K562 (cell line): ENCODE results near the gene CDH6. TPM values are rescaled to one million over a fixed set of nuclear protein-coding genes. Genes with fewer than 3 reads are reported as not detected.
A peak's percentile ranks its signal among the peaks of the same experiment; 100 is the strongest.

Source experiments
- ATAC-seq: fragments of 200-7000 bp; cut with Tn5 transposase; 3 replicates; pipeline ENCODE4 v1.9.1; 2020; ENCODE audit warnings: moderate library complexity
- BruUV-seq: library from RNA; stranded (reverse); fragments of 400-500 nt; replicated peaks from 2 replicates; lab custom pipeline; 2021; lab: Mats Ljungman, UMichigan
- CTCF ChIA-PET: fragments of 300-600 bp; formaldehyde crosslinking; extraction: SDS; loops from one replicate; lab custom pipeline; 2021; ENCODE audit warnings: low intra/inter-chr PET ratio; lab: Yijun Ruan, JAX
- POLR2A ChIA-PET: fragments of 300-600, 350-650 bp; sonication (Branson Sonifier 250); formaldehyde crosslinking; extraction: SDS; loops from one replicate; lab custom pipeline; 2021; ENCODE audit warnings: antibody characterized with exemption, inconsistent platforms; lab: Yijun Ruan, JAX
- DNase-seq, 4 experiments: peaks; one replicate each; pipeline versions ENCODE4 v3.0.0 to v3.0.0-alpha.2; 2011 to 2018; ENCODE audit warnings: low spot score in 3 of 4, mixed read lengths in 3 of 4; ENCODE audit errors: extremely low read depth in 1 of 4
- FAIRE-seq: peaks from 2 replicates; lab custom pipeline; 2011; peaks lifted over from hg19 to GRCh38; lab: Jason Lieb, UNC
- H2AFZ ChIP-seq: 2 replicates; pipeline ENCODE4 v1.6.0; 2011; ENCODE audit warnings: low read depth, low read length, control low read depth, inconsistent platforms
- H3K27ac ChIP-seq: fragments of 200-600 bp; 3 replicates; pipeline ENCODE4 v1.8.0; 2011; ENCODE audit warnings: low read depth, mild to moderate bottlenecking, control low read depth, inconsistent platforms, low read length, moderate library complexity, mixed read lengths; ENCODE audit errors: extremely low read depth
- H3K27me3 ChIP-seq, 2 experiments: fragments of 300-600 bp in 1 of 2; 2 replicates in 1 of 2; 3 replicates in 1 of 2; pipeline versions ENCODE4 v1.6.0 to v1.8.0; 2011; ENCODE audit warnings: inconsistent platforms in 2 of 2, low read length in 2 of 2, mild to moderate bottlenecking in 1 of 2, mixed read lengths in 1 of 2, moderate library complexity in 1 of 2; ENCODE audit not compliant: control insufficient read depth in 2 of 2, insufficient read depth in 2 of 2
- H3K36me3 ChIP-seq: fragments of 300-600 bp; 3 replicates; pipeline ENCODE4 v1.8.0; 2011; ENCODE audit warnings: mild to moderate bottlenecking, low read length, inconsistent platforms; ENCODE audit not compliant: control insufficient read depth, insufficient read depth
- H3K4me1 ChIP-seq, 2 experiments: fragments of 200-600 bp in 1 of 2; replicated peaks in 1 of 2; 2 replicates in 1 of 2; 3 replicates in 1 of 2; pipeline versions ENCODE4 v1.5.1 to v1.8.0; 2011; ENCODE audit warnings: inconsistent platforms in 2 of 2, low read length in 2 of 2, mild to moderate bottlenecking in 1 of 2, mixed read lengths in 1 of 2, moderate library complexity in 1 of 2; ENCODE audit not compliant: control insufficient read depth in 2 of 2, insufficient read depth in 2 of 2
- H3K4me2 ChIP-seq: 2 replicates; pipeline ENCODE4 v1.6.1; 2011; ENCODE audit warnings: low read length, control low read depth, inconsistent platforms, mixed read lengths; ENCODE audit not compliant: insufficient read depth
- H3K4me3 ChIP-seq: fragments of 200-600 bp; sonication (generic), shearing (Covaris generic); 2 replicates; pipeline ENCODE4 v1.5.1; 2016; ENCODE audit warnings: control low read depth, inconsistent platforms
- H3K79me2 ChIP-seq: fragments of 200-600 bp; 3 replicates; pipeline ENCODE4 v1.8.0; 2011; ENCODE audit warnings: low read length, inconsistent platforms; ENCODE audit not compliant: control insufficient read depth, insufficient read depth
- H3K9ac ChIP-seq, 2 experiments: 2 replicates each; pipeline versions ENCODE4 v1.6.0 to v1.6.1; 2011; ENCODE audit warnings: low read depth in 2 of 2, low read length in 2 of 2, control low read depth in 1 of 2, inconsistent platforms in 1 of 2, mild to moderate bottlenecking in 1 of 2, mixed read lengths in 1 of 2; ENCODE audit not compliant: insufficient read depth in 1 of 2
- H3K9me1 ChIP-seq: one replicate; pipeline ENCODE4 v1.6.0; 2011; ENCODE audit warnings: inconsistent platforms, mild to moderate bottlenecking, low read length, moderate library complexity; ENCODE audit not compliant: control insufficient read depth, insufficient read depth
- H3K9me3 ChIP-seq: replicated peaks from 2 replicates; pipeline ENCODE4 v1.5.1; 2011; ENCODE audit warnings: low read depth, low read length, inconsistent platforms; ENCODE audit not compliant: control insufficient read depth, insufficient read depth
- H4K20me1 ChIP-seq: replicated peaks from 2 replicates; pipeline ENCODE4 v1.6.1; 2011; ENCODE audit warnings: low read length, inconsistent platforms, mixed read lengths; ENCODE audit not compliant: control insufficient read depth, insufficient read depth
- ARID1B ChIP-seq: fragments of 450-650 bp; IDR thresholded peaks from 2 replicates; pipeline ENCODE4 v1.6.1; 2016; ENCODE audit warnings: antibody characterized with exemption, mild to moderate bottlenecking, inconsistent platforms
- BRD4 ChIP-seq: fragments of 200-600 bp; sonication (generic); IDR thresholded peaks from 2 replicates; pipeline ENCODE4 v1.6.1; 2017; ENCODE audit warnings: inconsistent platforms
- ELF4 ChIP-seq: fragments of 450-650 bp; formaldehyde crosslinking; IDR thresholded peaks from 2 replicates; pipeline ENCODE4 v1.4.0; 2022; ENCODE audit warnings: missing genetic modification characterization
- FOXA3 ChIP-seq, 2 experiments: fragments of 450-650 bp in 1 of 2; sonication (generic) in 1 of 2; formaldehyde crosslinking; IDR thresholded peaks in 1 of 2; conservative IDR thresholded peaks in 1 of 2; 2 replicates each; pipeline versions ENCODE4 v1.4.0 to v1.8.0; 2020 to 2022; ENCODE audit warnings: mild to moderate bottlenecking in 2 of 2, missing genetic modification reagents in 1 of 2
- HOXB6 ChIP-seq: fragments of 250-450 bp; sonication (Bioruptor Pico); IDR thresholded peaks from 2 replicates; pipeline ENCODE4 v1.5.1; 2022; ENCODE audit warnings: mild to moderate bottlenecking, borderline replicate concordance
- MEIS2 ChIP-seq: fragments of 450-650 bp; IDR thresholded peaks from 2 replicates; pipeline ENCODE4 v1.6.1; 2014; ENCODE audit warnings: mild to moderate bottlenecking; ENCODE audit not compliant: partially characterized antibody
- MTA2 ChIP-seq: fragments of 450-650 bp; IDR thresholded peaks from 2 replicates; pipeline ENCODE4 v1.6.1; 2016; ENCODE audit warnings: low read depth
- MTA3 ChIP-seq: fragments of 450-650 bp; formaldehyde crosslinking; IDR thresholded peaks from 2 replicates; pipeline ENCODE4 v1.6.1; 2017; ENCODE audit warnings: mild to moderate bottlenecking, borderline replicate concordance
- NCOA6 ChIP-seq: fragments of 450-650 bp; IDR thresholded peaks from 2 replicates; pipeline ENCODE4 v1.6.1; 2017; ENCODE audit warnings: mild to moderate bottlenecking
- PCBP2 ChIP-seq: fragments of 200-400 bp; formaldehyde crosslinking; IDR thresholded peaks from 2 replicates; pipeline ENCODE4 v1.6.1; 2018; ENCODE audit warnings: low read length, low read depth, mild to moderate bottlenecking, moderate library complexity; ENCODE audit not compliant: poor library complexity, severe bottlenecking
- ZBTB40 ChIP-seq, 2 experiments: fragments of 450-650 bp in 1 of 2; sonication (generic) in 1 of 2; formaldehyde crosslinking in 1 of 2; IDR thresholded peaks; 2 replicates each; pipeline versions ENCODE4 v1.7.1 to v1.9.0; 2016 to 2022; ENCODE audit warnings: inconsistent platforms in 1 of 2, mild to moderate bottlenecking in 1 of 2, missing genetic modification reagents in 1 of 2
- ZFX ChIP-seq: sonication (generic); formaldehyde crosslinking; IDR thresholded peaks from 2 replicates; pipeline ENCODE4 v1.8.0; 2022; ENCODE audit warnings: mild to moderate bottlenecking, missing genetic modification reagents, moderate library complexity
- ZNF445 ChIP-seq: fragments of 250-450 bp; sonication (Bioruptor Pico); IDR thresholded peaks from 2 replicates; pipeline ENCODE4 v1.4.0; 2020; ENCODE audit warnings: low read depth, mild to moderate bottlenecking, moderate library complexity
- WGBS: fragments of 100-300 bp; shearing (Covaris generic); methylation state at CpG from one replicate; pipeline ENCODE4 v1.1.6; 2016; ENCODE audit warnings: low coverage, mixed read lengths; ENCODE audit not compliant: insufficient coverage; ENCODE audit errors: missing lambda C conversion rate; 5-methylcytosine and 5-hydroxymethylcytosine counted together
- in situ Hi-C: fragments of 300-500 bp; cut with MboI; formaldehyde crosslinking; loops from 4 replicates; pipeline ENCODE4 v1.15.0; 2018; ENCODE audit warnings: inconsistent platforms, mixed read lengths
- intact Hi-C: fragments of 100-400 bp; cut with micrococcal nuclease; formaldehyde crosslinking; loops from 2 replicates; pipeline ENCODE4 v1.14.2; 2022
- polyA plus RNA-seq, 8 experiments: library from polyadenylated mRNA; depleted of rRNA in 4 of 8; stranded (reverse) in 5 of 8; unstranded in 3 of 8; fragments of >200 nt; fragmentation: Nextera tagmentation in 2 of 8; fragmentation: Illumina TruSeq in 1 of 8; extraction: Ambion mirVana in 2 of 8; extraction: Trizol in 1 of 8; gene quantifications; 2 replicates each; pipeline versions ENCODE4 v1.2.1 to v1.2.3, GENCODE V29; 2011 to 2014; ENCODE audit warnings: inconsistent platforms in 1 of 8, missing spikeins in 1 of 8
- total RNA-seq, 7 experiments: library from RNA; depleted of rRNA in 6 of 7; stranded (reverse); fragments of >200 nt in 6 of 7; fragmentation: Illumina TruSeq in 2 of 7; extraction: Trizol in 2 of 7; gene quantifications; 2 replicates each; pipeline versions ENCODE4 v1.2.1 to v1.2.3, GENCODE V29; 2011 to 2021; ENCODE audit warnings: low replicate concordance in 1 of 7

The CDH6 gene
- total and polyA plus RNA-seq, 9 of the 15 experiments (the other 6 are each of a cell fraction or from before 2014, with no cell fraction given): not detected

GRCh38 chr5:31375999-31376720, 182.7 kb downstream of the CDH6 start:
- no peaks in the 10 kb centered on the region for H3K9me1 ChIP-seq
- TF ChIP-seq ZBTB40 (IDR thresholded peaks at IDR 0.05) (no peak), ZBTB40 (CRISPR knock-in tag; IDR thresholded peaks at IDR 0.05) (peak; percentile 41; the same call in 1 of the 2 replicates), ZNF445 (no peak), MTA2 (0 out of 2 replicates have a peak, but pooled peaks have one; percentile 25), MEIS2 (peak; percentile 55), BRD4 (no peak), NCOA6 (no peak), ELF4 (CRISPR knock-in tag) (no peak), MTA3 (no peak), FOXA3 (CRISPR knock-in tag; conservative IDR thresholded peaks at IDR 0.05 in 1 of 2, IDR thresholded peaks at IDR 0.05 in 1 of 2) (no peak), ARID1B (peak; percentile 60), ZFX (peak; percentile 33; the same call in 1 of the 2 replicates), PCBP2 (no peak), HOXB6 (CRISPR knock-in tag) (no peak)

More at GRCh38 chr5:31375999-31376720, 182.7 kb downstream of the CDH6 start:
- intact Hi-C loops: no loop called here
- Histone ChIP-seq H4K20me1 (no peaks in the 10 kb centered on the region), H3K9me3 (no peaks in the 10 kb centered on the region), H3K79me2 (no peaks in the 10 kb centered on the region), H3K4me2 (peak overlapping the region; percentile 1; the same call in 1 of the 2 replicates), H3K4me3 (no peak overlapping the region), H3K36me3 (no peaks in the 10 kb centered on the region), H2AFZ (peak overlapping the region; percentile 47; the same call in 1 of the 2 replicates), H3K9ac (no peak overlapping the region), H3K27ac (no peak overlapping the region), H3K27me3 (peaks cover 0 to 22% of the 10 kb centered on the region in 2 experiments; a peak in 2 of 5 replicates), H3K4me1 (peaks cover 0 to 6% of the 10 kb centered on the region in 2 experiments; a peak in 2 of 5 replicates)
- no TSS peak for BruUV-seq
- FAIRE-seq (no peak), ATAC-seq (no peak), DNase-seq (peak in 1 of 4 experiments; percentile 13)
- ChIA-PET CTCF (no interaction called here), POLR2A (no interaction called here)
- 10% methylated on average over 10 of the region's 10 CpGs for WGBS
- in situ Hi-C loops: no loop called here
